Measurements from ENCODE around the gene CPA3. TPM values are rescaled to one million over a fixed set of nuclear protein-coding genes. Genes with fewer than 3 reads are reported as not detected.

CPA3 gene
- polyA plus RNA-seq (2013, experiment 1 of 2) = not detected
- polyA plus RNA-seq (2013, experiment 2 of 2) = not detected

- H3K4me1 ChIP-seq (ENCODE audit: insufficient read depth, low read length) = no peaks in the 10 kb centered on the region
- 93% methylated on average over 1 of the region's 1 CpG for WGBS
Observed at GRCh38 chr3:148865049-148865448, at the start of gene CPA3. Gene CPA3 (plus strand): TSS chr3:148865296. CDS start chr3:148865308, 12 bp downstream.

GRCh38 chr3:148815316-148816110 lies 49.6 kb upstream of the CPA3 start:
- Histone ChIP-seq H3K4me1 (ENCODE audit: insufficient read depth, low read length) (peaks cover 10% of the 10 kb centered on the region), H3K36me3 (ENCODE audit: insufficient read depth, low read length) (no peaks in the 10 kb centered on the region), H3K27ac (ENCODE audit: low read depth, low read length) (no peak overlapping the region), H3K27me3 (ENCODE audit: insufficient read depth, low read length) (no peaks in the 10 kb centered on the region), H3K4me3 (ENCODE audit: low read length) (no peak overlapping the region), H3K9ac (ENCODE audit: low read depth, low read length) (no peak overlapping the region), H3K9me3 (ENCODE audit: insufficient read depth, low read depth, low read length) (no peaks in the 10 kb centered on the region)
- 95% methylated on average over 11 of the region's 11 CpGs for WGBS

More at GRCh38 chr3:148865049-148865448, at the start of gene CPA3:
- Histone ChIP-seq H3K4me3 (ENCODE audit: low read length) (no peak within 1 kb of the TSS), H3K27me3 (ENCODE audit: insufficient read depth, low read length) (no peaks in the 10 kb centered on the region), H3K9ac (ENCODE audit: low read depth, low read length) (no peak within 1 kb of the TSS), H3K36me3 (ENCODE audit: insufficient read depth, low read length) (no peaks in the 10 kb centered on the region), H3K27ac (ENCODE audit: low read depth, low read length) (no peak within 1 kb of the TSS), H3K9me3 (ENCODE audit: insufficient read depth, low read depth, low read length) (no peaks in the 10 kb centered on the region)

DNA sequence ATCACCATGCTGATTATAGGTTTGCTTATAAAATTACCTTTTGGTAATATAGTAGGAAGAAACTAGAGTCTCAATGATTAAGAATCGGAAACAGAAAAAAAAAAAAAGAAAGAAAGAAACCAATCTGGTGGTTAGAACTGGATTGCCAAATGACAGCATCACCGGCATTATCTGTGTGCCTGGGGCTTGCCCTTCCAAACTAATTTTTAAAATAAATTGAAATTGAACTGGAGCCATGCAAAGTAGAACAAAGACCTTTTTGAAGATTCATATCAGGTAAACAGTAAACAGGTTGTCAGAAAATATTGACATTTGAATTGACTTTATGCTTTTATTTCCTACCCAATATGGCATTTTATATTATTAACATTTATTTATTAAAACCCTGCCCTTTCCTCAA lies 48.7 kb upstream of the CPA3 start:
- H3K27me3 ChIP-seq (ENCODE audit: insufficient read depth, low read length) = no peaks in the 10 kb centered on the region
- H3K4me1 ChIP-seq (ENCODE audit: insufficient read depth, low read length) = peaks cover 18% of the 10 kb centered on the region
- H3K9me3 ChIP-seq (ENCODE audit: insufficient read depth, low read depth, low read length) = no peaks in the 10 kb centered on the region
- 94% methylated on average over 1 of the region's 2 CpGs for WGBS
- H3K4me3 ChIP-seq (ENCODE audit: low read length) = no peak overlapping the region
- no peak overlapping the region for H3K9ac ChIP-seq (ENCODE audit: low read depth, low read length)
- H3K27ac ChIP-seq (ENCODE audit: low read depth, low read length) = no peak overlapping the region
- no peaks in the 10 kb centered on the region for H3K36me3 ChIP-seq (ENCODE audit: insufficient read depth, low read length)

DNA sequence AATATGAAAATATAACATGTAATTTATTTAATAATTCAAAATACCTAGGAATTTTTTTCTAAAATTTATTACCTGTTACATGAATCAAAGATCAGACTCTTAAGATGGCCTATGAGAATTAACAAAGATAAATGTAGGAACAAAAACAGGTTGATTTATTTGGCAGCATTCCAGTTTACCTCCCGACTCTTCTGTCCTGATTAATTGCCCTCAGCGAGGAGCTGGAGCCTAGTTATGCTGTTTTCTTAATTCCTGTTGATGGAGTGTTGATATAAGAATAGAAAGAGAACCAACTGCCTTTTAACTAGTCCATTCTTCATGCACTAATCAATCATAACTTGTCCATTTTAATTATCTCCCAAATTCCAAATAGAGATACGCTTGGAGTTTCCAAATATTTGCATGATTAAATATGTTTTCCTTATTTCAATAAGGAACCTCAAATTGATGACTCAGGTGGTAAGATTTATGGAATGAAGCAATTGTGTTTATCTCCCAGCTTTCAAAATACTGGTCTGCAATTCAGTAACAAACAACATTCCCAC lies 48.0 kb upstream of the CPA3 start:
- Histone ChIP-seq H3K27ac (ENCODE audit: low read depth, low read length) (no peak overlapping the region), H3K27me3 (ENCODE audit: insufficient read depth, low read length) (no peaks in the 10 kb centered on the region), H3K9me3 (ENCODE audit: insufficient read depth, low read depth, low read length) (no peaks in the 10 kb centered on the region), H3K36me3 (ENCODE audit: insufficient read depth, low read length) (no peaks in the 10 kb centered on the region), H3K4me1 (ENCODE audit: insufficient read depth, low read length) (peaks cover 19% of the 10 kb centered on the region), H3K9ac (ENCODE audit: low read depth, low read length) (no peak overlapping the region), H3K4me3 (ENCODE audit: low read length) (no peak overlapping the region)
- WGBS = 92% methylated on average over 2 of the region's 3 CpGs

DNA sequence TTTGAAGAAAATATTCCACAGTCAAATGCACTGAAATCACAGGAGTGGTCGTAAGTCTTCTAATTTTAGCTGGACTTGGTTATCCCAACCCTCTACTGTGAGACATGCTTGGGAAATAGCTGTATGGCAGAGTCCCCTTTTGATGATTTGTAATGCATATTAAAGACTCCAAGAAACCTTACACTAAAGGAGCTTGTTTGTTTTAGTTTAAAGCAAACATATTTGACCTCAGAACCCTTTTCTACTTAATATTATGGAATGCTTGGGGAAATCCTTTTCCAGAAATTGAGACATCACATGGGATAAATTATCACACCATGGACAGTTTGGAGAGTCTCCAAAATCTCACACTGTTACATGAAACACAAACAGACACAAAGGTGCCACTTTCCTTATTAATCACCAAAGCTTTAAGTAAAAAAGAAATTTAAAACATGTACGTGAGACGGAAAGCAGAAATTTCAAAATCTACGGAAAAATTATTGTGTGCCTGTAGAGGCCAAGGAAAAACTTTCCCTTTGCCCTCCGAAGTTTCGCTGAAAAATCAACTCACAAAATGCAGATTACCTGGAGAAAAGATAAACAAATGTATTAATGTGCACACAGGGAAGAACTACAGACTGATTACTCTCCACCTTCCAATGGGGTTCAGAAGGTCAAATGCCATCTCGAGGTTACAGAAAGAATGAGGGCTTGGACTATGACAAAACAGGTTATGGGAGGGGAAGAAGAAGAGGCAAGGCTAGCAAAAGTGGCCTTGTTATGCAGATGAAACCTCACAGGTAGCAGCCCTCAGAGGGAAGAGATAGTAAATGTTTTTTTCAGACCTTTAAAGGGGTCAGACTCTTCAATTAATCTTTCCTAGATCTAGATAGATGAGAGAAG lies 44.5 kb upstream of the CPA3 start:
- Histone ChIP-seq H3K4me1 (ENCODE audit: insufficient read depth, low read length) (peaks cover 19% of the 10 kb centered on the region), H3K4me3 (ENCODE audit: low read length) (no peak overlapping the region), H3K27ac (ENCODE audit: low read depth, low read length) (no peak overlapping the region), H3K9me3 (ENCODE audit: insufficient read depth, low read depth, low read length) (no peaks in the 10 kb centered on the region), H3K36me3 (ENCODE audit: insufficient read depth, low read length) (no peaks in the 10 kb centered on the region), H3K9ac (ENCODE audit: low read depth, low read length) (no peak overlapping the region), H3K27me3 (ENCODE audit: insufficient read depth, low read length) (no peaks in the 10 kb centered on the region)
- 79% methylated on average over 7 of the region's 7 CpGs for WGBS

- Histone ChIP-seq H3K4me1 (ENCODE audit: insufficient read depth, low read length) (peaks cover 19% of the 10 kb centered on the region), H3K4me3 (ENCODE audit: low read length) (no peak overlapping the region), H3K36me3 (ENCODE audit: insufficient read depth, low read length) (no peaks in the 10 kb centered on the region), H3K27ac (ENCODE audit: low read depth, low read length) (no peak overlapping the region), H3K9ac (ENCODE audit: low read depth, low read length) (no peak overlapping the region), H3K9me3 (ENCODE audit: insufficient read depth, low read depth, low read length) (no peaks in the 10 kb centered on the region), H3K27me3 (ENCODE audit: insufficient read depth, low read length) (no peaks in the 10 kb centered on the region)
- WGBS = no CpG with 5 or more reads among the region's 1 CpG
Observed at GRCh38 chr3:148823026-148823425, 42.1 kb upstream of the CPA3 start.

- Histone ChIP-seq H3K4me1 (ENCODE audit: insufficient read depth, low read length) (peaks cover 9% of the 10 kb centered on the region), H3K27ac (ENCODE audit: low read depth, low read length) (no peak overlapping the region), H3K9me3 (ENCODE audit: insufficient read depth, low read depth, low read length) (no peaks in the 10 kb centered on the region), H3K4me3 (ENCODE audit: low read length) (no peak overlapping the region), H3K9ac (ENCODE audit: low read depth, low read length) (no peak overlapping the region), H3K36me3 (ENCODE audit: insufficient read depth, low read length) (no peaks in the 10 kb centered on the region), H3K27me3 (ENCODE audit: insufficient read depth, low read length) (no peaks in the 10 kb centered on the region)
- 93% methylated on average over 3 of the region's 3 CpGs for WGBS
Observed at GRCh38 chr3:148825476-148825875, 39.6 kb upstream of the CPA3 start.

- H3K4me3 ChIP-seq (ENCODE audit: low read length) = no peak within 1 kb of the TSS
- H3K4me1 ChIP-seq (ENCODE audit: insufficient read depth, low read length) = no peaks in the 10 kb centered on the region
- H3K27ac ChIP-seq (ENCODE audit: low read depth, low read length) = no peak within 1 kb of the TSS
- no peak within 1 kb of the TSS for H3K9ac ChIP-seq (ENCODE audit: low read depth, low read length)
- H3K9me3 ChIP-seq (ENCODE audit: insufficient read depth, low read depth, low read length) = no peaks in the 10 kb centered on the region
- no peaks in the 10 kb centered on the region for H3K36me3 ChIP-seq (ENCODE audit: insufficient read depth, low read length)
- no peaks in the 10 kb centered on the region for H3K27me3 ChIP-seq (ENCODE audit: insufficient read depth, low read length)
Observed at GRCh38 chr3:148827585-148827984, 37.5 kb upstream of the CPA3 start, which contains the start of gene CPB1. Gene CPB1 (plus strand): TSS chr3:148827811. CDS start chr3:148827824, 13 bp downstream.

DNA sequence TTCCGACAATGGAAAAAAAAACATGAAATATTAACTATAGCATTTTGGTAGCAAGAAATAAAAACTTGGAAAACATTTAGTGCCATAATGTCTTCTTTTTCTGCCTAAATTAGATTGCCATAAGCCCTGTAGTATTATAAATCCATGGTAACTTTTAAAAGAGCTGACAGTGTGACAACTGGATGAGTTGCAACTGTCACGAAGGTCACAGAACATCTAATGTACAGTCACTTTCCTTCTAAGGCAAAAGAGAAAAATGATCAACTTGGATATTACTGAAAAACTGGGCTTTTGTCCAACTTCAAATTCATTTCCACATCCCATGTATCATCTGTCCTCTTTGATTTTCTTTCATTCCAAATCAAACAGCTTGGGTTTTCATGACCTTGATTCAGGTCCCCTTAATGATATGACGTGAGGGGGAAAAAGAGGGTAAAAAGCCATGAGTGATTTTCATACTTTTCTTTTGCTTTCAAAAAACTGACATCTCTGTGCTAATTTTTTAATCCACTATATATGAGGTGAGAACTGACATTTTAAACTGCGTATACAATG lies 36.9 kb upstream of the CPA3 start:
- Histone ChIP-seq H3K4me3 (ENCODE audit: low read length) (no peak overlapping the region), H3K9ac (ENCODE audit: low read depth, low read length) (no peak overlapping the region), H3K27ac (ENCODE audit: low read depth, low read length) (no peak overlapping the region), H3K4me1 (ENCODE audit: insufficient read depth, low read length) (no peaks in the 10 kb centered on the region), H3K36me3 (ENCODE audit: insufficient read depth, low read length) (no peaks in the 10 kb centered on the region), H3K9me3 (ENCODE audit: insufficient read depth, low read depth, low read length) (no peaks in the 10 kb centered on the region), H3K27me3 (ENCODE audit: insufficient read depth, low read length) (no peaks in the 10 kb centered on the region)
- 100% methylated on average over 3 of the region's 4 CpGs for WGBS

- Histone ChIP-seq H3K9ac (ENCODE audit: low read depth, low read length) (no peak overlapping the region), H3K9me3 (ENCODE audit: insufficient read depth, low read depth, low read length) (no peaks in the 10 kb centered on the region), H3K4me3 (ENCODE audit: low read length) (no peak overlapping the region), H3K27ac (ENCODE audit: low read depth, low read length) (no peak overlapping the region), H3K36me3 (ENCODE audit: insufficient read depth, low read length) (no peaks in the 10 kb centered on the region), H3K27me3 (ENCODE audit: insufficient read depth, low read length) (no peaks in the 10 kb centered on the region), H3K4me1 (ENCODE audit: insufficient read depth, low read length) (no peaks in the 10 kb centered on the region)
- 87% methylated on average over 3 of the region's 3 CpGs for WGBS
Observed at GRCh38 chr3:148829926-148830325, 35.2 kb upstream of the CPA3 start.

GRCh38 chr3:148833223-148833622 lies 31.9 kb upstream of the CPA3 start:
- Histone ChIP-seq H3K27me3 (ENCODE audit: insufficient read depth, low read length) (no peaks in the 10 kb centered on the region), H3K4me1 (ENCODE audit: insufficient read depth, low read length) (no peaks in the 10 kb centered on the region), H3K36me3 (ENCODE audit: insufficient read depth, low read length) (no peaks in the 10 kb centered on the region), H3K9me3 (ENCODE audit: insufficient read depth, low read depth, low read length) (no peaks in the 10 kb centered on the region), H3K9ac (ENCODE audit: low read depth, low read length) (no peak overlapping the region), H3K27ac (ENCODE audit: low read depth, low read length) (no peak overlapping the region), H3K4me3 (ENCODE audit: low read length) (no peak overlapping the region)
- 92% methylated on average over 3 of the region's 3 CpGs for WGBS

Data from HUES64 (cell line).